Measurements from ENCODE around the gene EPN2.

GRCh38 chr17:19274893-19275292, 37.7 kb downstream of the EPN2 start:
- TF ChIP-seq, protein P1, sequence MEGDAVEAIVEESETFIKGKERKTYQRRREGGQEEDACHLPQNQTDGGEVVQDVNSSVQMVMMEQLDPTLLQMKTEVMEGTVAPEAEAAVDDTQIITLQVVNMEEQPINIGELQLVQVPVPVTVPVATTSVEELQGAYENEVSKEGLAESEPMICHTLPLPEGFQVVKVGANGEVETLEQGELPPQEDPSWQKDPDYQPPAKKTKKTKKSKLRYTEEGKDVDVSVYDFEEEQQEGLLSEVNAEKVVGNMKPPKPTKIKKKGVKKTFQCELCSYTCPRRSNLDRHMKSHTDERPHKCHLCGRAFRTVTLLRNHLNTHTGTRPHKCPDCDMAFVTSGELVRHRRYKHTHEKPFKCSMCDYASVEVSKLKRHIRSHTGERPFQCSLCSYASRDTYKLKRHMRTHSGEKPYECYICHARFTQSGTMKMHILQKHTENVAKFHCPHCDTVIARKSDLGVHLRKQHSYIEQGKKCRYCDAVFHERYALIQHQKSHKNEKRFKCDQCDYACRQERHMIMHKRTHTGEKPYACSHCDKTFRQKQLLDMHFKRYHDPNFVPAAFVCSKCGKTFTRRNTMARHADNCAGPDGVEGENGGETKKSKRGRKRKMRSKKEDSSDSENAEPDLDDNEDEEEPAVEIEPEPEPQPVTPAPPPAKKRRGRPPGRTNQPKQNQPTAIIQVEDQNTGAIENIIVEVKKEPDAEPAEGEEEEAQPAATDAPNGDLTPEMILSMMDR (conservative IDR thresholded peaks at IDR 0.05 in 1 of 2, IDR thresholded peaks at IDR 0.05 in 1 of 2; ENCODE audit: extremely low read depth in 1 of 2, insufficient read depth in 1 of 2, low read depth in 1 of 2, low read length in 2 of 2), result no peak
- no peak for TF ChIP-seq EZH2 (IDR thresholded peaks at IDR 0.05; ENCODE audit: borderline replicate concordance, low read length)

Data from mammary epithelial cell (primary cell).